Liver (tissue), 9 donors: ENCODE data around the gene RNF8. TPM values are rescaled to one million over a fixed set of nuclear protein-coding genes. Genes with fewer than 3 reads are reported as not detected.

ENCODE experiments used
- DNase-seq: peaks from one replicate; pipeline ENCODE4 v3.0.0-alpha.2; 2017; ENCODE audit warnings: low spot score
- H3K27ac ChIP-seq, 2 donors: one replicate each; pipeline ENCODE4 v1.7.0; 2013; ENCODE audit warnings: inconsistent platforms in 2 of 2, low read length in 2 of 2, control low read depth in 1 of 2, low read depth in 1 of 2, mild to moderate bottlenecking in 1 of 2
- H3K27me3 ChIP-seq, 4 donors: one replicate each; pipeline versions ENCODE4 v1.6.1 to v1.7.0; 2013; ENCODE audit warnings: low read length in 3 of 4, inconsistent platforms in 1 of 4, mild to moderate bottlenecking in 1 of 4, moderate library complexity in 1 of 4; ENCODE audit not compliant: control insufficient read depth in 4 of 4, insufficient read depth in 4 of 4
- H3K36me3 ChIP-seq, 4 donors: one replicate each; pipeline versions ENCODE4 v1.6.1 to v1.7.0; 2013; ENCODE audit warnings: low read length in 3 of 4, mild to moderate bottlenecking in 3 of 4, low read depth in 1 of 4, moderate library complexity in 1 of 4; ENCODE audit not compliant: control insufficient read depth in 4 of 4, insufficient read depth in 3 of 4
- H3K4me1 ChIP-seq, 4 donors: one replicate each; pipeline versions ENCODE4 v1.6.1 to v1.7.0; 2013; ENCODE audit warnings: low read length in 3 of 4, mild to moderate bottlenecking in 3 of 4, moderate library complexity in 1 of 4; ENCODE audit not compliant: control insufficient read depth in 4 of 4, insufficient read depth in 4 of 4
- H3K4me3 ChIP-seq, 3 donors: one replicate each; pipeline versions ENCODE4 v1.6.1 to v1.7.0; 2013; ENCODE audit warnings: low read length in 3 of 3, control low read depth in 1 of 3, low read depth in 1 of 3, mild to moderate bottlenecking in 1 of 3
- H3K9ac ChIP-seq, 2 donors: one replicate each; pipeline ENCODE4 v1.7.0; 2013; ENCODE audit warnings: low read length in 2 of 2, mild to moderate bottlenecking in 2 of 2, moderate library complexity in 2 of 2, control low read depth in 1 of 2, low read depth in 1 of 2
- H3K9me3 ChIP-seq, 4 donors: one replicate each; pipeline versions ENCODE4 v1.6.1 to v1.7.0; 2013; ENCODE audit warnings: low read length in 3 of 4; ENCODE audit not compliant: control insufficient read depth in 4 of 4
- FOXA1 ChIP-seq: IDR thresholded peaks from 2 replicates; pipeline ENCODE4 v1.6.1; 2016; ENCODE audit warnings: antibody characterized with exemption
- FOXA2 ChIP-seq: IDR thresholded peaks from 2 replicates; pipeline ENCODE4 v1.6.1; 2016; ENCODE audit warnings: antibody characterized with exemption
- JUND ChIP-seq, 2 donors: IDR thresholded peaks; 2 replicates each; pipeline ENCODE4 v1.6.1; 2016; ENCODE audit warnings: antibody characterized with exemption in 2 of 2
- NR2F2 ChIP-seq: IDR thresholded peaks from 2 replicates; pipeline ENCODE4 v1.6.1; 2016; ENCODE audit warnings: antibody characterized with exemption
- RAD21 ChIP-seq, 2 donors: IDR thresholded peaks; 2 replicates each; pipeline ENCODE4 v1.6.1; 2016; ENCODE audit warnings: antibody characterized with exemption in 2 of 2, mild to moderate bottlenecking in 2 of 2
- RXRA ChIP-seq, 2 donors: IDR thresholded peaks; 2 replicates each; pipeline ENCODE4 v1.6.1; 2017 to 2018; ENCODE audit warnings: antibody characterized with exemption in 2 of 2, mild to moderate bottlenecking in 1 of 2
- SP1 ChIP-seq: IDR thresholded peaks from 2 replicates; pipeline ENCODE4 v1.6.1; 2018; ENCODE audit warnings: antibody characterized with exemption, mild to moderate bottlenecking
- WGBS: extraction: QIAGEN DNeasy Blood & Tissue Kit; methylation state at CpG from one replicate; pipeline ENCODE4 v1.1.7; 2013; 5-methylcytosine and 5-hydroxymethylcytosine counted together
- polyA plus RNA-seq, 2 donors: library from polyadenylated mRNA; stranded (reverse) in 1 of 2; unstranded in 1 of 2; fragments of 200-250 nt in 1 of 2; fragments of >200 nt in 1 of 2; fragmentation: Nextera tagmentation in 1 of 2; extraction: Ambion mirVana in 1 of 2; gene quantifications; one replicate each; pipeline versions ENCODE4 v1.2.1 to v1.2.3, GENCODE V29; 2013 to 2015
- total RNA-seq, 2 donors: library from RNA; depleted of rRNA; stranded (reverse); fragments of >200 nt; gene quantifications; one replicate each; pipeline ENCODE4 v1.2.3, GENCODE V29; 2014
- TF ChIP-seq, protein P1 (sequence below): IDR thresholded peaks from 2 replicates; pipeline ENCODE4 v1.6.1; 2016; ENCODE audit warnings: antibody characterized with exemption
- TF ChIP-seq, protein P2 (sequence below): fragments of 150-350 bp; IDR thresholded peaks from 2 replicates; pipeline ENCODE4 v1.5.1; 2017; ENCODE audit warnings: improper control_type of control experiment, low read depth, low read length; ENCODE audit not compliant: missing input control
- TF ChIP-seq, protein P3 (sequence below): IDR thresholded peaks from 2 replicates; pipeline ENCODE4 v1.6.1; 2016; ENCODE audit warnings: antibody characterized with exemption, mild to moderate bottlenecking
- TF ChIP-seq, protein P4 (sequence below): IDR thresholded peaks from 2 replicates; pipeline ENCODE4 v1.6.1; 2016; ENCODE audit warnings: antibody characterized with exemption
- TF ChIP-seq, protein P5 (sequence below): IDR thresholded peaks from 2 replicates; pipeline ENCODE4 v1.6.1; 2016; ENCODE audit warnings: antibody characterized with exemption
- donor health status: healthy.
- donor health status: healthy.
- donor health status: healthy.
- donor health status: healthy.
- donor health status: healthy.

Gene RNF8
- total and polyA plus RNA-seq, 4 donors, result 6.1 to 9.9 (median 7.5) TPM

DNA sequence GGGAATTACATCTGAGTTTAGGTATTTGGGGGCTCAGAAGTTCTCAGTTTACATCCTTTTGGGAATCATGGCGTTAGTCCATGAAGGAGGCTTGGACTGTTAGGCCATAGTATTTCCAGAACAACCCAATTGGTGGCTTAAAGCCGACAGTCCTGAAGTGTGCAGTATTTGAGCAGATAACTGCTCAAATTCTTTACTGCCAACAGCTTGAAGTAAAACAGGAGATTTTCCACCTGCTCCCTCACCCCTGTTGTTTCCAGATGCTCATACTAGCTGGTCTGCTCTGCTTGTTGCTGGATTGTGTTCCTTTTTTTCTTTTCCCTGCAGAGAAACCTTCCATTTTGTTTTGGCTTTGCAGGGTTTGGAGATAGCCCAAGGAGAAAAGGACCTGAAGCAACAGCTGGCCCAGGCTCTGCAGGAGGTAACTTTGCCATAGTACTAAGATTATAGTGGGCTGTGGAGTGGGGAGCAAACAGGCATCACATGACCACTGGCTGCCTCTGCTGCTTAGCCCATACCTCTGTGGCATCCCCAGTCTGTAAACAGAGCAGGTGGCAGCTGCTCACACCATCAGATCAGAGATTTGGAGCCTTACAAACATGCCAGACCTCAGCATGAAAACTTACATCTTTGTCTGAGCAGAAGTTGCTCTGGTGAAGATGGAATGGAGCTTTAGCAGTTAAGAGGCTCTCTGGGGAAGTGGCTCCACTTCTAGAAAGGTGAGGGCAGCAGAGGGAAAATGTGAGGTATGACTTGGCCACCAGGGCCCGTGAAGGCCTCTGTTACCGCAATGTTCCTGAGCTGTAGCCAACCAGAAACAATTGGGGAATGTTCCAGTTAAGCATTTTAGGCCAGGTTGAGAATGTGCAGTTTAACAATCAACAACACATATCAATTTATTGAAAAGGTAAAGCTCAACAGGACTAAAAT, 17.6 kb downstream of the RNF8 start (continued):
- TF ChIP-seq, protein P1, sequence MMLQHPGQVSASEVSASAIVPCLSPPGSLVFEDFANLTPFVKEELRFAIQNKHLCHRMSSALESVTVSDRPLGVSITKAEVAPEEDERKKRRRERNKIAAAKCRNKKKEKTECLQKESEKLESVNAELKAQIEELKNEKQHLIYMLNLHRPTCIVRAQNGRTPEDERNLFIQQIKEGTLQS, result no peak
- no peak for TF ChIP-seq NR2F2
- TF ChIP-seq, protein P2, sequence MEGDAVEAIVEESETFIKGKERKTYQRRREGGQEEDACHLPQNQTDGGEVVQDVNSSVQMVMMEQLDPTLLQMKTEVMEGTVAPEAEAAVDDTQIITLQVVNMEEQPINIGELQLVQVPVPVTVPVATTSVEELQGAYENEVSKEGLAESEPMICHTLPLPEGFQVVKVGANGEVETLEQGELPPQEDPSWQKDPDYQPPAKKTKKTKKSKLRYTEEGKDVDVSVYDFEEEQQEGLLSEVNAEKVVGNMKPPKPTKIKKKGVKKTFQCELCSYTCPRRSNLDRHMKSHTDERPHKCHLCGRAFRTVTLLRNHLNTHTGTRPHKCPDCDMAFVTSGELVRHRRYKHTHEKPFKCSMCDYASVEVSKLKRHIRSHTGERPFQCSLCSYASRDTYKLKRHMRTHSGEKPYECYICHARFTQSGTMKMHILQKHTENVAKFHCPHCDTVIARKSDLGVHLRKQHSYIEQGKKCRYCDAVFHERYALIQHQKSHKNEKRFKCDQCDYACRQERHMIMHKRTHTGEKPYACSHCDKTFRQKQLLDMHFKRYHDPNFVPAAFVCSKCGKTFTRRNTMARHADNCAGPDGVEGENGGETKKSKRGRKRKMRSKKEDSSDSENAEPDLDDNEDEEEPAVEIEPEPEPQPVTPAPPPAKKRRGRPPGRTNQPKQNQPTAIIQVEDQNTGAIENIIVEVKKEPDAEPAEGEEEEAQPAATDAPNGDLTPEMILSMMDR, result no peak
- TF ChIP-seq JUND (IDR thresholded peaks at IDR 0.05), result no peak
- no peak for TF ChIP-seq RXRA (IDR thresholded peaks at IDR 0.05)

DNA sequence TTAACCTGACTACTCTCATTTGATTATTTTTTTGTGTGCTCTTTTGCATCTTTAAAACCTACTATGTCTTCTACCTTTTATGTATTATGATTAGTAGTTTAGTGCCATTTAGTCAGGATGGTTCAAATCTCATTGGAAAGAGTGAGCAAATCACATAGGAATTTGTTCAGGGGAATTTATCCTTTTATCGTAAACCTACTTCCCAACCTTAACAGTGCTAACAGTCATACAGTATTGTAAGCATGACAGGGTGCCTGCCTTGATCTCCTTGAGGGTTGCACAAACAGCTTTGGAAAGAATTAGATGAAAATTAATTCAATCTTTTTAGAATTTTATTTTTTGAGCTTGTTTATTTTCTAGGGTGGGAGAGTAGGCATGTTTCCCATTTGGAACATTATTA, 18.3 kb downstream of the RNF8 start:
- peaks cover 0 to 6% (median 0%) of the 10 kb centered on the region in 4 donors for H3K4me1 ChIP-seq
- no peak overlapping the region for H3K4me3 ChIP-seq
- no peaks in the 10 kb centered on the region for H3K27me3 ChIP-seq
- peaks cover 0 to 20% (median 11%) of the 10 kb centered on the region in 4 donors for H3K36me3 ChIP-seq
- 94% methylated on average over 1 of the region's 1 CpG for WGBS
- TF ChIP-seq, protein P2, result no peak
- TF ChIP-seq FOXA2 (no peak), RAD21 (IDR thresholded peaks at IDR 0.05) (no peak), FOXA1 (no peak), NR2F2 (no peak), JUND (IDR thresholded peaks at IDR 0.05) (no peak), RXRA (IDR thresholded peaks at IDR 0.05) (no peak), SP1 (no peak)
- TF ChIP-seq, protein P1, result no peak
- TF ChIP-seq, protein P3, sequence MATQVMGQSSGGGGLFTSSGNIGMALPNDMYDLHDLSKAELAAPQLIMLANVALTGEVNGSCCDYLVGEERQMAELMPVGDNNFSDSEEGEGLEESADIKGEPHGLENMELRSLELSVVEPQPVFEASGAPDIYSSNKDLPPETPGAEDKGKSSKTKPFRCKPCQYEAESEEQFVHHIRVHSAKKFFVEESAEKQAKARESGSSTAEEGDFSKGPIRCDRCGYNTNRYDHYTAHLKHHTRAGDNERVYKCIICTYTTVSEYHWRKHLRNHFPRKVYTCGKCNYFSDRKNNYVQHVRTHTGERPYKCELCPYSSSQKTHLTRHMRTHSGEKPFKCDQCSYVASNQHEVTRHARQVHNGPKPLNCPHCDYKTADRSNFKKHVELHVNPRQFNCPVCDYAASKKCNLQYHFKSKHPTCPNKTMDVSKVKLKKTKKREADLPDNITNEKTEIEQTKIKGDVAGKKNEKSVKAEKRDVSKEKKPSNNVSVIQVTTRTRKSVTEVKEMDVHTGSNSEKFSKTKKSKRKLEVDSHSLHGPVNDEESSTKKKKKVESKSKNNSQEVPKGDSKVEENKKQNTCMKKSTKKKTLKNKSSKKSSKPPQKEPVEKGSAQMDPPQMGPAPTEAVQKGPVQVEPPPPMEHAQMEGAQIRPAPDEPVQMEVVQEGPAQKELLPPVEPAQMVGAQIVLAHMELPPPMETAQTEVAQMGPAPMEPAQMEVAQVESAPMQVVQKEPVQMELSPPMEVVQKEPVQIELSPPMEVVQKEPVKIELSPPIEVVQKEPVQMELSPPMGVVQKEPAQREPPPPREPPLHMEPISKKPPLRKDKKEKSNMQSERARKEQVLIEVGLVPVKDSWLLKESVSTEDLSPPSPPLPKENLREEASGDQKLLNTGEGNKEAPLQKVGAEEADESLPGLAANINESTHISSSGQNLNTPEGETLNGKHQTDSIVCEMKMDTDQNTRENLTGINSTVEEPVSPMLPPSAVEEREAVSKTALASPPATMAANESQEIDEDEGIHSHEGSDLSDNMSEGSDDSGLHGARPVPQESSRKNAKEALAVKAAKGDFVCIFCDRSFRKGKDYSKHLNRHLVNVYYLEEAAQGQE, result no peak
- TF ChIP-seq, protein P4, sequence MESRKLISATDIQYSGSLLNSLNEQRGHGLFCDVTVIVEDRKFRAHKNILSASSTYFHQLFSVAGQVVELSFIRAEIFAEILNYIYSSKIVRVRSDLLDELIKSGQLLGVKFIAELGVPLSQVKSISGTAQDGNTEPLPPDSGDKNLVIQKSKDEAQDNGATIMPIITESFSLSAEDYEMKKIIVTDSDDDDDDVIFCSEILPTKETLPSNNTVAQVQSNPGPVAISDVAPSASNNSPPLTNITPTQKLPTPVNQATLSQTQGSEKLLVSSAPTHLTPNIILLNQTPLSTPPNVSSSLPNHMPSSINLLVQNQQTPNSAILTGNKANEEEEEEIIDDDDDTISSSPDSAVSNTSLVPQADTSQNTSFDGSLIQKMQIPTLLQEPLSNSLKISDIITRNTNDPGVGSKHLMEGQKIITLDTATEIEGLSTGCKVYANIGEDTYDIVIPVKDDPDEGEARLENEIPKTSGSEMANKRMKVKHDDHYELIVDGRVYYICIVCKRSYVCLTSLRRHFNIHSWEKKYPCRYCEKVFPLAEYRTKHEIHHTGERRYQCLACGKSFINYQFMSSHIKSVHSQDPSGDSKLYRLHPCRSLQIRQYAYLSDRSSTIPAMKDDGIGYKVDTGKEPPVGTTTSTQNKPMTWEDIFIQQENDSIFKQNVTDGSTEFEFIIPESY, result no peak
- TF ChIP-seq, protein P5, sequence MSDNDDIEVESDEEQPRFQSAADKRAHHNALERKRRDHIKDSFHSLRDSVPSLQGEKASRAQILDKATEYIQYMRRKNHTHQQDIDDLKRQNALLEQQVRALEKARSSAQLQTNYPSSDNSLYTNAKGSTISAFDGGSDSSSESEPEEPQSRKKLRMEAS, result no peak
- no peak overlapping the region for H3K9ac ChIP-seq
- H3K9me3 ChIP-seq, result no peaks in the 10 kb centered on the region
- DNase-seq, result no peak
- H3K27ac ChIP-seq, result no peak overlapping the region
